Ramos (cell line): Measurements from ENCODE around the gene RTF1.
"Not testable (repeated sequence)": the region's sequence is repeated elsewhere in the genome, so short reads cannot be mapped to it uniquely, and the experiment has no call there.

Experiments used
- in situ Hi-C: fragments of 300-500 bp; cut with MboI; formaldehyde crosslinking; loops from one replicate; pipeline ENCODE4 v1.14.3; 2022; ENCODE audit warnings: low sequenced_read_pairs; ENCODE audit not compliant: unreplicated experiment

RTF1 gene

GRCh38 chr15:41416742-41417417 is at the start of gene RTF1:
TSS of gene RTF1 (plus strand) at chr15:41417095. CDS start at chr15:41417116, 21 bp downstream.
- in situ Hi-C loops: no loop called here

GRCh38 chr15:41367418-41367817 is 49.5 kb upstream of the RTF1 start:
- in situ Hi-C loops: no loop called here

- in situ Hi-C loops: no loop called here
Observed at GRCh38 chr15:41377978-41378377, 38.9 kb upstream of the RTF1 start.

- in situ Hi-C loops: not testable (repeated sequence)
Observed at GRCh38 chr15:41383974-41384749, 32.7 kb upstream of the RTF1 start.

- in situ Hi-C loops: no loop called here
Observed at GRCh38 chr15:41387646-41388045, 29.2 kb upstream of the RTF1 start.

- in situ Hi-C loops: no loop called here
Observed at GRCh38 chr15:41392659-41393058, 24.2 kb upstream of the RTF1 start.

- in situ Hi-C loops: no loop called here
Observed at GRCh38 chr15:41394924-41395323, 22.0 kb upstream of the RTF1 start.

- in situ Hi-C loops: no loop called here
Observed at GRCh38 chr15:41396111-41396510, 20.8 kb upstream of the RTF1 start.

- in situ Hi-C loops: no loop called here
Observed at GRCh38 chr15:41401904-41402267, 15.0 kb upstream of the RTF1 start.

GRCh38 chr15:41407341-41407740 is 9.6 kb upstream of the RTF1 start:
- in situ Hi-C loops: no loop called here

- in situ Hi-C loops: no loop called here
Observed at GRCh38 chr15:41408234-41408641, 8.7 kb upstream of the RTF1 start.

GRCh38 chr15:41411031-41411430 is 5.9 kb upstream of the RTF1 start:
- in situ Hi-C loops: no loop called here

- in situ Hi-C loops: no loop called here
Observed at GRCh38 chr15:41411441-41411840, 5.5 kb upstream of the RTF1 start.

GRCh38 chr15:41416128-41416741 is 660 bp upstream of the RTF1 start:
- in situ Hi-C loops: no loop called here

- in situ Hi-C loops: no loop called here
Observed at GRCh38 chr15:41417418-41418195, 712 bp downstream of the RTF1 start.

GRCh38 chr15:41423979-41424659 is 7.2 kb downstream of the RTF1 start:
- in situ Hi-C loops: no loop called here

GRCh38 chr15:41424809-41425208 is 7.9 kb downstream of the RTF1 start:
- in situ Hi-C loops: no loop called here

- in situ Hi-C loops: not testable (repeated sequence)
Observed at GRCh38 chr15:41425907-41426306, 9.0 kb downstream of the RTF1 start.

GRCh38 chr15:41429003-41429890 is 12.4 kb downstream of the RTF1 start:
- in situ Hi-C loops: no loop called here
